Retinal pigment epithelial cell (primary cell): ENCODE data around the gene CNTROB.

ENCODE experiments used
- DNase-seq: peaks from one replicate; pipeline ENCODE4 v3.0.0-alpha.2; 2010; ENCODE audit warnings: low read depth
- H3K4me3 ChIP-seq: 2 replicates; pipeline ENCODE4 v1.5.1; 2011; ENCODE audit warnings: mild to moderate bottlenecking, low read length, control low read depth, moderate library complexity
- CTCF ChIP-seq: conservative IDR thresholded peaks from 2 replicates; pipeline ENCODE4 v1.5.1; 2011; ENCODE audit warnings: low read depth, low read length, control low read depth, inconsistent platforms

CNTROB gene

DNA sequence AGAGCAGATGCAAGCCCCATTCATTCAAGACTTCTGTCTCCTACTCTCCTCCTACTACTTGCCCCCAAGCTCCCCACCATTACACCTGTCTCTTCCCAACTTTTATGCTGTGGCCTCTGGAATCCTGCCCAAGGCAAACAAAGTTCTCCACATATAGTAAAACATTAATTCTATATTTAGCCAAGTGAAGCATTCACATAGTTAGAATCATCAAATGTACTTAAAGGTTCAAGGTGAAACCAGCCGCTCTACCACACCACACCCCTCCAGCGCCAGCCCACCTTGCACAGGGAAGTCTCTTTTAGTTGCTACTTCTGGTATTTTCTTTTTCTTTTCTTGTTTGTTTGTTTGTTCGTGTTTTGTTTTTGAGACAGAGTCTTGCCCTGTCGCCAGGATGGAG lies 45.0 kb downstream of the CNTROB start:
- no peak for TF ChIP-seq CTCF
- no peak for DNase-seq
- no peak overlapping the region for H3K4me3 ChIP-seq

GRCh38 chr17:7977805-7978204 lies 45.8 kb downstream of the CNTROB start:
- no peak for TF ChIP-seq CTCF
- H3K4me3 ChIP-seq, result no peak overlapping the region
- no peak for DNase-seq

GRCh38 chr17:7982173-7982572 lies 50.2 kb downstream of the CNTROB start:
- DNase-seq, result no peak
- TF ChIP-seq CTCF, result no peak
- no peak overlapping the region for H3K4me3 ChIP-seq

DNA sequence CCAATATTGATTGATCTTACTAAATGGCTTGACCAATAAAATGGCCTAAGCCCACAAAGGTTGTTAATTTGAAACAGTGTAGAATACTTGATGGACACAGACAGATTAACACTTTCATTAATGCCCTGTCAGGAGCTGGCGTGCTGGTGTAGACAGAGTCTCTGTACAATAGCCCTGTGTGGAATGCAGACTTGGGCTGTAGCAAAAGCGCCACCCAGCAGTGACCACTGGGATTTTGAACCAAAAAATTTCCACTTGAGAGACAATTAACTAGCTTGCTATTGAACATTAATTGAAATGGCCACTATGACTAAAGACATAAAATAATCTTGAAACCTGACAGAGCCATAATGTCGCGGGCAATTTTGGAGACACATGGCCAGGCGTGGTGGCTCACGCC lies 50.7 kb downstream of the CNTROB start:
- DNase-seq, result no peak
- peak; percentile 21 for TF ChIP-seq CTCF
- H3K4me3 ChIP-seq, result no peak overlapping the region

GRCh38 chr17:7984904-7985303 lies 52.9 kb downstream of the CNTROB start:
- DNase-seq, result no peak
- no peak overlapping the region for H3K4me3 ChIP-seq
- no peak for TF ChIP-seq CTCF

DNA sequence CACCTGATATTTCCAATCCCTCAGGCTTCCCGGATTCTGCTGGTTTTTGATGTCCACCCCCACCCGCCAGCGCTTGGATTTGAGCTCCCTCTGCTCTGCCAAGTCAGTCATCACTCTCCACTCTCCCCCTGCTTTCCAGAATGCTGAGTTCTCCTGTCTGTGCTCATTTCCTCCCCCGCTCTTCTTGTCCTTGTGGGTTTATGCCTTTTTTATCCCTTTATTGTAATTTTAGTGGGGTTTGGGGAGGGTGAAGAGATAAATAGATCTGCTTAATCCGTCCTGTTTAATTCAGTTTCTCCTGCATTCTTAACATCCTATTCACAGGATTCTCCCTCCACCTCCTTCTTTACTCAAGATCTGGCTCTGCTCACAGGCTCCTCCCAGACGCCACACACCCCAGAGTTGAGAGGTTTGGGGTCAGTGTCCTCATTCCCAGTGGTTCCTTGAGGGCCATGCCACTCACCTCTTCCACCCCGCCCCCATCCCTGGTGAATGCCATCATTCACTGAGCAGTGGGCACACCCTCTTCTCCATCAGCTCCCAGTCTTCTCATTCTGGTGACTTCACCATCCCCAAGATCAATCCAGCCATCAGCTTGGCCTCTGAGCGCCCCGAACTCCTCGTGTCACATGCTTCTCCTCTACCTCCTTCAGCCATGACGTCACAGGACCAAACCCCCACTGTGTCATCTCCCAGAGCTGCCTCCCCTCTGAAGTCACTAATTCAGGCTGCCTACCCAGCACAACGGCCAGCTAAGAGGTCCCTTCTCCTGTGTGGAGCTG lies 55.3 kb downstream of the CNTROB start:
- H3K4me3 ChIP-seq, result no peak overlapping the region
- DNase-seq, result no peak
- no peak for TF ChIP-seq CTCF

- peak; percentile 30 for DNase-seq
- no peak overlapping the region for H3K4me3 ChIP-seq
- peak; percentile 55 for TF ChIP-seq CTCF
These were observed 56.8 kb downstream of the CNTROB start for GRCh38 chr17:7988750-7989178.
